Mesendoderm (in vitro differentiated cells): ENCODE data around the gene MAZ. TPM values are rescaled to one million over a fixed set of nuclear protein-coding genes. Genes with fewer than 3 reads are reported as not detected.

Experiments used
- DNase-seq: peaks from one replicate; pipeline ENCODE4 v3.0.0; 2013
- H2AK5ac ChIP-seq: 2 replicates; pipeline ENCODE4 v1.6.1; 2013; ENCODE audit warnings: low read length, inconsistent platforms
- H2BK120ac ChIP-seq: 2 replicates; pipeline ENCODE4 v1.6.1; 2013; ENCODE audit warnings: low read depth, mild to moderate bottlenecking, low read length, moderate library complexity, mixed read lengths
- H2BK15ac ChIP-seq: replicated peaks from 2 replicates; pipeline ENCODE4 v1.6.1; 2013; ENCODE audit warnings: low read depth, mild to moderate bottlenecking, moderate library complexity
- H2BK5ac ChIP-seq: 2 replicates; pipeline ENCODE4 v1.6.1; 2013; ENCODE audit warnings: low read length, inconsistent platforms
- H3K18ac ChIP-seq: 2 replicates; pipeline ENCODE4 v1.6.1; 2013; ENCODE audit warnings: mild to moderate bottlenecking, low read length, mixed read lengths
- H3K23ac ChIP-seq: one replicate; pipeline ENCODE4 v1.6.1; 2013; ENCODE audit warnings: low read length
- H3K27ac ChIP-seq: 2 replicates; pipeline ENCODE4 v1.5.1; 2013; ENCODE audit warnings: low read depth, mild to moderate bottlenecking, inconsistent platforms, low read length, moderate library complexity
- H3K27me3 ChIP-seq: 2 replicates; pipeline ENCODE4 v1.6.1; 2013; ENCODE audit warnings: low read length, control low read depth, mild to moderate bottlenecking, inconsistent platforms; ENCODE audit not compliant: insufficient read depth, poor library complexity
- H3K36me3 ChIP-seq: 2 replicates; pipeline ENCODE4 v1.6.1; 2013; ENCODE audit warnings: low read length, inconsistent platforms; ENCODE audit not compliant: control insufficient read depth, insufficient read depth
- H3K4ac ChIP-seq: one replicate; pipeline ENCODE4 v1.6.1; 2013; ENCODE audit warnings: low read depth, mild to moderate bottlenecking, low read length, moderate library complexity
- H3K4me1 ChIP-seq: 2 replicates; pipeline ENCODE4 v1.6.1; 2013; ENCODE audit warnings: low read depth, low read length, inconsistent platforms; ENCODE audit not compliant: control insufficient read depth
- H3K4me2 ChIP-seq: 2 replicates; pipeline ENCODE4 v1.6.1; 2013; ENCODE audit warnings: low read length
- H3K4me3 ChIP-seq: 2 replicates; pipeline ENCODE4 v1.5.1; 2013; ENCODE audit warnings: mild to moderate bottlenecking, low read length
- H3K56ac ChIP-seq: one replicate; pipeline ENCODE4 v1.6.1; 2013; ENCODE audit warnings: low read length
- H3K79me1 ChIP-seq: 2 replicates; pipeline ENCODE4 v1.6.1; 2013; ENCODE audit warnings: low read length, inconsistent platforms
- H3K79me2 ChIP-seq: 2 replicates; pipeline ENCODE4 v1.6.1; 2013; ENCODE audit warnings: mild to moderate bottlenecking, low read length; ENCODE audit not compliant: control insufficient read depth, insufficient read depth
- H3K9ac ChIP-seq: 2 replicates; pipeline ENCODE4 v1.6.1; 2013; ENCODE audit warnings: low read length, inconsistent platforms
- H4K5ac ChIP-seq: one replicate; pipeline ENCODE4 v1.6.1; 2013; ENCODE audit warnings: low read length
- H4K8ac ChIP-seq: one replicate; pipeline ENCODE4 v1.6.1; 2013; ENCODE audit warnings: low read depth, mild to moderate bottlenecking, control low read depth, low read length, moderate library complexity
- WGBS: extraction: QIAGEN DNeasy Blood & Tissue Kit; methylation state at CpG from one replicate; pipeline ENCODE4 v1.1.7; 2013; ENCODE audit warnings: low lambda C conversion rate, missing lambda C conversion rate; ENCODE audit not compliant: insufficient coverage; ENCODE audit errors: extremely low coverage; 5-methylcytosine and 5-hydroxymethylcytosine counted together
- small RNA-seq: library from polyadenylated mRNA; stranded (forward); fragments of <200 nt; extraction: miRNeasy Mini kit (QIAGEN cat#:217004); gene quantifications from one replicate; pipeline ENCODE3, GENCODE V24; 2013; ENCODE audit not compliant: insufficient read depth

The MAZ gene

DNA sequence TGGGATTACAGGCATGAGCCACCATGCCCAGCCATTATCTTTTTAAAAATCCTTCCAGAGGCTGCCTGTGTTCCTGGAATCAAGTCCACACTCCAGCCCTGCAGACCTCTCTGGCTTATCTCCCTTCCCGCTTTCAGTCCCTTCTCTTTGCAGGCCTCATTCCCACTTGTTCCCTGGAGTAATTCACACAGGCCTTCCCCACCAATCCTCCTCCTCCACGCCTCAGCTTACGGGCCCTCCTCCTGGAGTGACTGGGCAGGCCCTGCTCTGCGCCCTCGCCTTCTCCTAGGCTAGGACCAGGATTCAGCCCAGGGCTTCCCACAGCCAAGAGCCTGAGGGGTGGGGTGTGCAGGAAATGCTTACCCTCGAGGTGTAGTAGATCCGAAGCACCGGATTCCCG lies 53.9 kb downstream of the MAZ start:
- Histone ChIP-seq H3K4me3 (no peak overlapping the region), H3K23ac (no peak overlapping the region), H4K5ac (no peak overlapping the region), H3K36me3 (no peaks in the 10 kb centered on the region), H3K27ac (no peak overlapping the region), H3K4me2 (no peak overlapping the region), H3K18ac (no peak overlapping the region), H3K4me1 (peaks cover 2% of the 10 kb centered on the region), H3K79me1 (peaks cover 6% of the 10 kb centered on the region), H2BK15ac (no peak overlapping the region), H2BK5ac (no peak overlapping the region), H3K56ac (no peak overlapping the region), H2AK5ac (no peak overlapping the region), H3K4ac (no peak overlapping the region), H3K79me2 (peaks cover 4% of the 10 kb centered on the region), H3K9ac (no peak overlapping the region), H2BK120ac (no peak overlapping the region), H3K27me3 (no peaks in the 10 kb centered on the region), H4K8ac (no peak overlapping the region)
- WGBS, result no CpG with 5 or more reads among the region's 9 CpGs
- no peak for DNase-seq

Small RNA genes within 50 kb of the gene (small RNA-seq; reads per million reads assigned to genes)
- gene AC009133.6 (not detected), gene AC120114.4 (not detected)
